GM18507 (cell line): ENCODE data around the gene CA6.
"Not testable (repeated sequence)": the region's sequence is repeated elsewhere in the genome, so short reads cannot be mapped to it uniquely, and the experiment has no call there.

Experiments used
- DNase-seq: peaks from one replicate; pipeline ENCODE4 v3.0.0; 2011; ENCODE audit warnings: low read depth; ENCODE audit not compliant: insufficient read length; ENCODE audit errors: extremely low spot score
- FAIRE-seq: peaks from 2 replicates; lab custom pipeline; 2011; peaks lifted over from hg19 to GRCh38; lab: Jason Lieb, UNC

Gene CA6

DNA sequence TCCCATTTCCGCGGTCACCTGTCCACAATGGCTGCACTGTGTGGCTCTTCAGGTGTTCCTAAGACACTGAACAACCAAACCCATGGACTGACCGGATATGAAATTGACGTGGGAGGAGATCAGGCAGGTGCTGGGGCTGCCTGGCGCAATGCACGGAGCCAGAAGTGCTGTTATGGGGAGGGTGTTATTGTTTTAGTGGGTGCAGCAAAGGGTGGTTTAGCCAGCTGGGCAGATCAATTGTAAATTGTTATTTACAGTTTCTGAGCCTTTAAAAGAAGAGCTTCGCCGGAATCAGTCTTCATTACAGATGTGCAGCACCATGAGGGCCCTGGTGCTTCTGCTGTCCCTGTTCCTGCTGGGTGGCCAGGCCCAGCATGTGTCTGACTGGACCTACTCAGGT is at the start of gene CA6:
CA6 (plus strand) TSS at position 301 of the 400 bp plus-strand sequence; CDS start at position 320, 19 bp downstream.
- no peak for FAIRE-seq
- no peak for DNase-seq

DNA sequence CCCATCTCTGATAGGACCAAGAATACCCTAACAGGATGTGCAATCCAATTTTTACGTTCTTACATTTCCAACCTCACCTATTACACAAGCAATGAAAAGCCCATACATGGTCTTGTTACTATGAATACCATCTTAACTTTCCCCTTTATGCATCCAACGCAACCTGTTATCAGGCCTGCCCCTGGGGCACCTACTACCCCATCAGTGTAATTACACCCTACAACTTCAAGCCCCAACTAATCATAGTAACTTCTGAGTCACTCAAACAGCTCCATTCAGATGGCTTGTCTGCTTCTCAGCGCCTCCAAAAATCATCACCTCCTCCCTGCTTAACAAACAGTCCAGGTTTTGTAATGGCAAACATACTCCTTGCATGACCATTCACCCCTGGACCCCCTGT is 48.9 kb upstream of the CA6 start:
- DNase-seq, FAIRE-seq: not testable (repeated sequence)

DNA sequence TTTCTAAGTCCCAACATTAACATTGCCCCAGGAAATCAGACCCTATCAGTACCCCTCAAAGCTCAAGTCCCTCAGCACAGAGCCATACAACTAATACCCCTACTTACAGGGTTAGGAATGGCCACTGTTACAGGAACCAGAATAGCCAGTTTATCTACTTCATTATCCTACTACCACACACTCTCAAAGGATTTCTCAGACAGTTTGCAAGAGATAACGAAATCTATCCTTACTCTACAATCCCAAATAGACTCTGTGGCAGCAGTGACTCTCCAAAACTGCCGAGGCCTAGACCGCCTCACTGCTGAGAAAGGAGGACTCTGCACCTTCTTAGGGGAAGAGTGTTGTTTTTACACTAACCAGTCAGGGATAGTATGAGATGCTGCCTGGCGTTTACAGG is 48.2 kb upstream of the CA6 start:
- not testable (repeated sequence) for DNase-seq, FAIRE-seq

DNA sequence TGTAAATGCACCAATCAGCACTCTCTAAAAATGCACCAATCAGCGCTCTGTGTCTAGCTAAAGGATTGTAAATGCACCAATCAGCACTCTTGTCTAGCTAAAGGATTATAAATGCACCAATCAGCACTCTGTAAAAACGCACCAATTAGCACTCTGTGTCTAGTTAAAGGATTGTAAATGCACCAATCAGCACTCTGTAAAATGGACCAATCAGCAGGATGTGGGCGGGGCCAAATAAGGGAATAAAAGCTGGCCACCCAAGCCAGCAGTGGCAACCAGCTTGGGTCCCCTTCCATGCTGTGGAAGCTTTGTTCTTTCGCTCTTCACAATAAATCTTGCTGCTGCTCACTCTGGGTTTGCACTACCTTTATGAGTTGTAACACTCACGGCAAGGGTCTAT is 47.2 kb upstream of the CA6 start:
- DNase-seq, FAIRE-seq: not testable (repeated sequence)

DNA sequence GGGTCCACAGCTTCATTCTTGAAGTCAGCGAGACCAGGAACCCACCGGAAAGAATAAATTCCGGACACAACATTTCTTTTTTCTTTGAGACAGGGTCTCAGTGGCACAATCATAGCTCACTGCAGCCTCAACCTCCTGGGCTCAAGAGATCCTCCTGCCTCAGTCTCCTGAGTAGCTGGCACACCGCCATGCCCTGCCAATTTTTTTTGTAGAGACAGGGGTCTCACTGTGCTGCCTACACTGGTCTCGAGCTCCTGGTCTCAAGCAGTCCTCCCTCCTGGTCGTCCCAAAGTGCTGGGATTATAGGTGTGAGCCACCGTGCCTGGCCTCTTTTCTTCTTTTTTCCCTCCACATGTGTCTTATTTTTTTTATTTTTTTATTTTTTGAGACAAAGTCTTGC is 46.6 kb upstream of the CA6 start:
- DNase-seq (no peak), FAIRE-seq (no peak)

DNA sequence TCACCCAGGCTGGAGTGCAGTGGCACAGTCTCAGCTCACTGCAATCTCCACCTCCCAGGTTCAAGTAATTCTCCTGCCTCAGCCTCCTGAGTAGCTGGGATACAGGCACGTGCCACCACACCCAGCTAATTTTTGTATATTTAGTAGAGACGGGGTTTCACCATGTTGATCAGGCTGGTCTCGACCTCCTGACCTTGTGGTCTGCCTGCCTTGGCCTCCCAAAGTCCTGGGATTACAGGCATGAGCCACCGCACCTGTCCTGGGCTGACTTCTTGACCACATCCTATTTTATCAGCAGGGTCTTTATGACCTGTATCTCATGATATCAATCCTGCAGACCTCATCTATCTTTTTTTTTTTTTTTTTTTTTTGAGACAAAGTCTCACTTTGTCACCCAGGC is 45.0 kb upstream of the CA6 start:
- not testable (repeated sequence) for FAIRE-seq, DNase-seq

DNA sequence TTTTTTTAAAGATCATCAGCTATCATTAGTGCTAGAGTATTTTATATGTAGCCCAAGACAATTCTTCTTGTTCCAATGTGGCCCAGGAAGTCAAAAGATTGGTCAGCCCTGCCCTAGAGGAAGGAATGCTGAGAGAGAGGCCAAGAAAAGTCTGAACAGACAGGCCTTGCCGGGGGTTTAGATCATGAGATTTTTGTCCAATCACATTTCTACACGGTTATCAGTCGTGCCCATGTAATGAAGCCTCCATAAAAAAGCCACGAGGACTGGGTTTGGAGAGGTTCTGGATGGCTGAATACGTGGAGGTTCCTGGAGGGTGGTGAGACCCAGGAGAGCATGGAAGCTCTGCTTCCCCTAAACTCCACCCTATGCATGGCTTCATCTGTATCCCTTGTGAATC is 42.9 kb upstream of the CA6 start:
- DNase-seq (no peak), FAIRE-seq (no peak)

DNA sequence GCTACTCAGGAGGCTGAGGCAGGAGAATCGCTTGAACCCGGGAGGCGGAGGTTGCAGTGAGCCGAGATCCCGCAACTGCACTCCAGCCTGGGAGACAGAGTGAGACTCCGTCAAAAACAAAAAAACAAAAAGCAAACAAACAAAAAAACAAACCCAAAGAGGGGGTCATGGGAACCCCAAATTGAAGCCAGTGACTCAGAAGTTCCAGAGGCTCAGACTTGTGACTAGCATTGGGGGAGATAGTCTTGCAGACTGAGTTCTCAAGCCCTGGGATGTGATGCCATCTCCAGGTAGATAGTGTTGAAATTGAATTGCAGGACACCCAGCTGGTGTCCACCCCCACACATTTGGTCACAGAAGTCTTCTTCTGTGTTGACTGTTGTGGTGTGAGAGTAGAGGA is 42.3 kb upstream of the CA6 start:
- DNase-seq = no peak
- FAIRE-seq = no peak

DNA sequence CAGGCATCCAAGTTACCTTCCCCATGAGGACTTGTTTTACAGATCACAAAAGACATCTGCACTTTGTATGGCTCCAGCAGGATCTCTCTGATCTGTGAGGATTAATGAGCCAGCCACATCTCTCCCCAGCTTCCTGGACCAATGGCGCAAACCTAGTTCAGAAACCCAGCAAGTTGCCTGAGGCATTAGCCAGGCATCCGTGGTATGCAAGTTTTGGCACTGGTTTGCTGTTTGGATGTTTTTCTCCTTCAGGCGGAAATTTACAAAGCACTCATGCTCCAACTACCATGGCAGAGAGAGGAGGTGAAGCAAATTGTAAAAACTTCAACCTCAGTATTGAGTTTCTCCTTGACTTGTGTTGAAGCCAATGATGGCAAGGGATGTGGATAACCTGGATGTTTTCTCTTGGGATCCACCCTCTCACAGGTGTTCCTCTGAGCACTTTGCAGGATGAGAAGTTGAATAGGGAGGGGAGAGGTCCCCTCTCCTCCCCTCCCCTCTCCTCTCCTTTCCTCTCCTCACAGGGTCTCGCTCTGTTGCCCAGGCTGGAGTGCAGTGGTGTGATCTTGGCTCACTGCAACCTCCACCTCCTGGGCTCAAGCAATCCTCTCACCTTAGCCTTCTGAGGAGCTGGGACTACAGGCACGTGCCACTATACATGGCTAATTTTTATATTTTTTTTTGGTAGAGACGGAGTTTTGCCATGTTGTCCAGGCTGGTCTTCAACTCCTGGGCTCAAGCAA is 41.6 kb upstream of the CA6 start:
- DNase-seq = no peak
- no peak for FAIRE-seq

DNA sequence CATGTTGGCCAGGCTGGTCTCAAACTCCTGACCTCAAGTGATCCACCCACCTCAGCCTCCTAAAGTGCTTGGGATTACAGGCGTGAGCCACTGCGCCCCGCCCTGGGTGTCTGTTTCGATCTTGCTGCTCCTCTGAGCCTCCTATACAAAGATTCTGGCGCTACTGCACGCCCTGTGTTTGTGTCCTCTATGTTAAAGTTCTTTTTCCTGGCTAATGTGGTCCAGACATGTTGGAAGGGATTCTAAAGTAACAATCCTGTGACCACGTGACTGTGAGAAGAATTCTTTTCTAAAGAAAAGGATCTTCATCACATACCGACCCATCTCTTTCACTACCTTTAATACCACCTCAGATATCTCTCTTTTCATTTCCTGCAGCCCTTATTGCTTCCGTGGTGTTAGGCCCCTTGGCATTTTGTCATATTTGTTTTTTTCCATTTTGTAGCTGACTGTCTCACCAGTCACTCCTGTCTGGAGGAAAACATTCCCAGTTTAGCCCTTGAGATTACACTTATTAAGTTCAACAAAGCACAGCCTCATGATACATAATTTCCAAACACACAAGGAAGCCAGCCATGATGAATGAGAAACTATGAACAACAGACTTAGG is 40.0 kb upstream of the CA6 start:
- DNase-seq (no peak), FAIRE-seq (no peak)

DNA sequence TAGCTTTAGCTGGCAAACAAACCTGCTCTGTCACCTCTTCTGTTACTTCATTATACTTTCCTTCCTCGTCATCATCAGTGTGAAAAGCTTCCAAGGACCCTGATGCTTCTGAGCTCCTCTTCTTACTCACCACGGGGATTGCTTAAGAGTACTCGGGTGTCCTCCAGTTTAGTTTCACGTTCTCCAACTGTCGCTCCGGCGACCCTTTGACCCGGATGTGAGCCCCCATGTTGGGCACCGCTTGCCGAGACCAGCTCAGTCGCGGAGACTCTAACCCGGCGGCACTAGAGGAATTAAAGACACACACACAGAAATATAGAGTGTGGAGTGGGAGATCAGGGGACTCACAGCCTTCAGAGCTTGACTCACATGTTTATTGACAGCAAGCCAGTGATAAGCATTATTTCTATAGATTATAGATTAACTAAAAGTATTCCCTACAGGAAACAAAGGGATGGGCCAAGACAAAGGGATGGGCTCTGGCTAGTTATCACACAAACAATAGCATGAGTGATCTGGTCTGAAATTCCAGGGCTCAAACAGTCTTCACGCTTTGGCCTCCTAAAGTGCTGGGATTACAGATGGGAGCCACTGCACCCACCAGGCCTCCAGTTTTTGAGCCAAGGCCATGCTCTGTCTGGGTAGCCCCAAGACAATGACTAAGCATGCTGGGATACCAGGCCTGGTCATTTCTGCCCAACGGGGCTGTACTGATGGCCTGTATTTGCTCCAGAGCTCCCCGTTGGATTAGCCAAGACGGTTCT is 37.1 kb upstream of the CA6 start:
- DNase-seq (no peak), FAIRE-seq (no peak)

DNA sequence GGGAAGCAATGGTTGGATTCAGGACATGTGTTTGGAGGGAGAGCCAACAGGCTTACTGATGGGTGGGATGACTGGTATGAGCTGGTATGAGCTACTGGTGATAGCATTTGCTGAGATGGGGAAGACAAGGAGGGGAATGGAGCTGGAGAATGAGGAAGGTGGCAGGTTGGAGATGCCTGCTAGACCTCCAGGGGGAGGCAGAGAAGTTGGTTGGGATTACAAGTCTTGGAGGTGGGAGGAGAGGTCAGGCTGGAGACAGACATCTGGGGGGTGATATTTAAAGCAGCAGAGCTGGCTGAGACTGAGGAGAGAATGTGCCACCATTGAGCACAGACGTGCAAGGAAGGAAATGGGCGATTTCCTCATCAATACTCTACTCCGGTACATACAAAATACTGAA is 35.3 kb upstream of the CA6 start:
- no peak for DNase-seq
- FAIRE-seq = no peak

DNA sequence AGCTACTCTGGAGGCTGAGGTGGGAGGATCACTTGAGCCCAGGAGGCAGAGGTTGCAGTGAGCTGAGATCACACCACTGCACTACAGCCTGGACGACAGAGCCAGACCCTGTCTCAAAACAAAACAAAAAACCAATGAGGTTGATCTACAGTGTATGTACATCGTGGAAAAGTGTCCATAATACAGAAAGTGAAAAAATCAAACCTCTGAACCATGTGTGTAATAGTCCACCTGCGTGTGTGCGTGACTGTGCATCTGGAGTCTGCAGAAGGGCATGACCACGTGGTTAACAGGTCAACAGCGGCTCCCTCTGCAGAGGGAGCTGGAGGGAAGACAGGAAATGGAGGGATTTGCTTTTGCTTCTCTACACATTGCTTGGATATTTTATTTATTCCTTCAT is 34.8 kb upstream of the CA6 start:
- no peak for FAIRE-seq
- DNase-seq = no peak

DNA sequence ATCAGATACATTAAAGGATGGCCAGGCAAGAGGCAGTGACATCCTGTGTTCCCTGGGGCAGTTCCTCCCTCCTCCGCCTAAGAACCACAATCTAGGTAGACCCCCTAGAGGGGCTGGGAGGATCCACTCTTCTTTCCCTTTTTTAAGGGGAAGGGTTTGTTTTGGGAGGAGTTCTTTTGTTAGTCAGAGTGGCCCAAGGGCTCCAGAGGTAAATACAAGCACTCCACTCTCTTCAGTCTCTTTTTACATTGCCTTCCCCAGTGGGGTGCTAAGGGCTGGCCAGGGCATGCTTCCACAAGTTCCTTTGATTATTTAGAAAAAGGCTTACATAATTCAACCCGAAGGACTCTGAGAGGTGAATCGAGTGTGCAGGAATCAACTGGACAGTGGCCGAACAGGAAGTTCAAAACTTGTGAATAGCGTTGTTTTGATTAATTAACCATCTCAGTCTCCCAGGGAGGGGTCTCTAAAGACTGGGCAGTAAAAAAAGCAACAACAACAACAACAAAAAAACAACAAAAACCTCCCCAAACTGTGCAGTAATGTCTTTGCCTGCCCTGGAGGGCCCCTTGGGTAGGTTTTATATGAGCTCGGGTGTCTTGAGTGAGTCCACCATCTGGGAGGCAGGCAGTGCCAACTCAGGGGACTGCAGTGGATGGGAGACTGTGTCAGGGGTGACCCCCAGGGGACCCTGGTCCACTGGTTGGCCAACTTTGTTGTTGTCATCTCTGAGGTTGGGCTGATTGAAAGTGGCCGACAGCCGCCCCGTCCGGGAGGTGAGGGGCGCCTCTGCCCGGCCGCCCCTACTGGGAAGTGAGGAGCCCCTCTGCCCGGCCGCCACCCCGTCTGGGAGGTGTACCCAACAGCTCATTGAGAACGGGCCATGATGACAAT is 34.0 kb upstream of the CA6 start:
- no peak for FAIRE-seq
- no peak for DNase-seq

DNA sequence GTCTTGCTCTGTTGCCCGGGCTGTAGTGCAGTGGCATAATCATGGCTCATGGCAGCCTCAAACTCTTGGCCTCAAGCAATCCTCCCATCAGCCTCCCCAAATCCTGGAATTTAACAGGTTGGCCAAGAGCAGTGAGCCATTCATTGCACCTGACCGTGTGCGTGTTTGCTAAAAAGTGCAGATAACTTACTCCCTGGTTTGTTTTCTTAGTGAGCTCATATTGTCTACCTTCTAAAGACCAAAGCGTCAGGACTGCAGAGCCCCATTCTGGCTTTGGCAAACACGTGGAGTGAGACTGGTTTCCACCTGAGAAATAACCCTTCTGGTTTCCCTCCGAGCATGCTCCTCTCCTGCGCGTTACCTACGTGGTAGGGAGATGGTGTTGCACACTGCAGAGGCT is 32.2 kb upstream of the CA6 start:
- no peak for FAIRE-seq
- DNase-seq = no peak

DNA sequence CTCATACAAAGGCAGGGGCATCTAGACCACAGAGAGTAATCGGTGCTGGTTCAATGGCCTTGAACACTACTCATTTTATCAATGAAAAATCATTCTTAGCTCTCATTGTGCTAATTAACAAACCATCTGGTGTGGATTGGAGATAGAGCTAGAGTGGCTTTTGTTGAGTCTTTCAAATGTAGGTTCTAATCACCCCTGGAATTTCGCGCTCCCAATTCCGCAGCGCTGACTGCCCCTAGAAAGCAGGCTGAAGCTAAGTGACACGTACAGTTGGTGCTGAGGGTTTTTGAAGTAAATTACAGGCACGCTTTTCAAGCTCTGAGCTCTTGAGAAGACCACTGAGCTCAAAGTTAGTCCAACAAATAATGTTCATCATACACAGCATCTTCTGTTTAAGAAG is 31.2 kb upstream of the CA6 start:
- no peak for DNase-seq
- no peak for FAIRE-seq

DNA sequence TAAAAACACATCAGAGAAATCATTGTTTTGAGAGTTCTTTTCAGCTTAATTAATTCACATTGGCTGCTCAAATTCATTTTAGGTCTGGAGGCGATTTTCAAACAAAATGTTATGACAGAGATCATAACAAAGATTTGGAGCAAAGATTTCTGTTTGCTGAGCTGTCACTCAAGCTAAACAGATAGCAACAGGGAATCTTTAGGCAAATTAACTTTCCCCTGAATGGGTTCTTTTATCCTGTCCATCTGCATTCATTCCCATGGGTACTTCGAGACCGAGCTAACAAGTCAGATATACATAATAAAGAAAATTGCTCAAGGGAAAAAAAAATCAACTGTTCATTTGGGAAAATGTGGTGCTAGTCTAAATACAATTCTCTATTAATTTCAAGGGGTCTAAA is 30.2 kb upstream of the CA6 start:
- no peak for DNase-seq
- no peak for FAIRE-seq

DNA sequence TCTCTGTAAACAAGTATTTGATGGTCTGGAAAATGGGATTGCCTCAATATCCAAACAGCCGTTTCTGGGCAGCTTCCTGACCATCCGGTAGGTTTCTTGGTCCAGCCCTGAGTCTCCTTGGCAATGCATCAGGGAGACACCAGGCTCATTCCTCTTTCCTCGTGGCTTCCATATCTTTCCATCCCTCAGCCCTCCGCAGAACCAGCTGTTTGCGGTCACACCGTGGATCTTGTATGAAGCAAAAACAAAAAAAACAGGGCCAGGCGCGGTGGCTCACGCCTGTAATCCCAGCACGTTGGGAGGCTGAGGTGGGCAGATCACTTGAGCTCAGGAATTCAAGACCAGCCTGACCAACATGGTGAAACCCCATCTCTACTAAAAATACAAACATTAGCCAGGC is 28.1 kb upstream of the CA6 start:
- FAIRE-seq, DNase-seq: not testable (repeated sequence)

DNA sequence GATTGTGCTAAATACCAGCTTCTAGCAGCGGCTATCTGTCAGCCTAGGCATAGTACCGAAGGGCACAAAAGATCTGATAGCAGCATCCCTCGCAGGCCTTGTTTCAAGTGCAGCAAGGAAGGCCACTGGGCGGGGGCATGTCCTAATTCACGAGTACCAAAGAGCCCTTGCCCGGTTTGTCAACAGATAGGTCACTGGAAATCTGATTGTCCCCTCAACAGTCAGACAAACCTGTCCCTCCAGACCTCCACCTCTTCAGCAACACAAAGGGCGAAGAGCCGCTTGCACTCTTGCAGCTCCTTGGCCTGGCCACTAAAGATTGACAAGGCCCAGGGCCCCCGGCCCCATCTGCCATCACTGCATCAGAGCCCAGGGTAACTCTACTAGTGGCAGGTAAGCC is 22.7 kb upstream of the CA6 start:
- DNase-seq = no peak
- FAIRE-seq = no peak

DNA sequence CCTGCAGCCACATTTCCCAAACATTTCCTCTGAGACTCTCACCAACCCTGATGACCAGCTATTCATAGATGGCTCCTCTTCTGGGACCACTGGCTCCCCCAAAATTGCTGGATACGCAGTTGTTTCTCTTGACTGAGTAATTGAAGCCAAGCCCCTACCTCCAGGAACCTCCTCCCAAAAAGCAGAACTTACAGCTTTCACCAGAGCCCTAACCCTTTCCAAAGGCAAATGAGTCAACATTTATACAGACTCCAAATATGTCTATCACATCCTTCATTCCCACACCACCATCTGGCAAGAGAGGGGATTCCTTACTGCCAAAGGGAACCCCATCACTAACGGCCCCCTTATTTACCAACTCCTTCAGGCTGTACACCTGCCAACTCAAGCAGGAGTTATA is 20.3 kb upstream of the CA6 start:
- no peak for DNase-seq
- FAIRE-seq = no peak
